AG08395 (cell line): ENCODE measurements around the gene ALDH7A1.

ENCODE experiments used
- DNase-seq: peaks from one replicate; pipeline ENCODE4 v3.0.0; 2012; ENCODE audit warnings: mixed read lengths, low spot score

ALDH7A1 gene

GRCh38 chr5:126508251-126508961 is 86.6 kb downstream of the ALDH7A1 start:
- no peak for DNase-seq

GRCh38 chr5:126506079-126506478 is 88.9 kb downstream of the ALDH7A1 start:
- no peak for DNase-seq

DNA sequence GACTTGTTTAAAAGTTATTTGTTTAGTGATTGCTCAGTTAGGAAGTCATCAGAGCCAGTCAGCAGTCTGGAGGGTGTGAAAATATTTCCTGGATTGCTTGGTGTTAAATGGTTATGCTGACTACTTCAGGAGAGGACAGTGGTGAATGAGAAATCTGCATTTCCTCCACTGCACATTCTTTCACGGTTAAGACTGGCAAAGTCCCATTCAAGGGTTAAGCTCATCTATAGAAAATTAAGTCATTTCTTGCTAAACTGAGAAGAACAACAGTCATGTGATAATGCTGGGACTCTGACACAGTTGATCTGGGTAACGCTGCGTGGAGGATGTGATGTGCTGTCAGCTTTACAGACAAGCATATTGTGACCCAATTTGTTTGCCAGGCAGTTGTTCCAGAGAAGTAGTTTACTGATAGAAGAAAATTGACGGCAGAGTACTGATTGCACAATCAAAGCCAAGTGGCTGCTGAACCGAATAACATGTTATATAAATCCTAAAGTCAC is 91.4 kb downstream of the ALDH7A1 start:
- peak; percentile 17 for DNase-seq

DNA sequence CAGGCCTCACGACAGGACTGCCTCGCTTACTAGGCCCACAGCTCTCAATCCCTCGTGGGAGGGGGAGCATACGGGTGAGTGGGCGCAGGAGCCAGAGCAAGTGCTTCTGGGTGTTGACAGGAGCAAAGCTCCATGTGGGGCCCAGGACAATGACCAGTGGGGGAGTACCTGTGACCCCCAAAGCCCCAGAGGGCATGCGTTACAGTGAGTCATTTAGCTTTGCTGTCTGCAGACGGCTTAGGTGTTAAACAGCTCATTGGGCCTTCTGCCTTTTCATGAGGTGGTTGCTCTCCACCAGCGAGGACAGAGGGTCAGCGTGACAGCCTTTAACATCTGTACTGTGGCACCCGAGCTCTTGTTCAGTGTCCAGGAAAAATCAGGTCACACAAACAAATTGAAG is 93.6 kb downstream of the ALDH7A1 start:
- no peak for DNase-seq

- no peak for DNase-seq
These were observed 95.1 kb downstream of the ALDH7A1 start for GRCh38 chr5:126499853-126500342.

- no peak for DNase-seq
These were observed 95.7 kb downstream of the ALDH7A1 start for GRCh38 chr5:126499278-126499677.

DNA sequence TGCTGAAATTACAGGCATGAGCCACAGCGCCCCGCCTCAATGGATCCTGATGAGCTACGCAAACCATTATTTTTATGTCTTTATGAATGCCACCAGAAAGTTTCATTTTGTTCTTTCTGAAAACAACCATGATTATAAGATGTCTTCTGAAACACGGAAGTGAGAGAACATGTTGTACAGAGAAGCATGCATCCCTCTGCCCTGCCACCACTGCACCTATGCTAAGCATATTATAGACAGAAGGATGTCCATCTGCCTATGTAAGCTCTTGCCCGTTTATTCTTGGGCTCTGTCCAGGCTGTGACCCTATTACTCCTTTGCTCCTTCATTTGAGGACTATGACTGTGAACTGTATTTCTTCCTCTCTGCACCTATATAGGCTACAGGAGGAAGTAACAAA is 97.5 kb downstream of the ALDH7A1 start:
- DNase-seq: no peak

DNA sequence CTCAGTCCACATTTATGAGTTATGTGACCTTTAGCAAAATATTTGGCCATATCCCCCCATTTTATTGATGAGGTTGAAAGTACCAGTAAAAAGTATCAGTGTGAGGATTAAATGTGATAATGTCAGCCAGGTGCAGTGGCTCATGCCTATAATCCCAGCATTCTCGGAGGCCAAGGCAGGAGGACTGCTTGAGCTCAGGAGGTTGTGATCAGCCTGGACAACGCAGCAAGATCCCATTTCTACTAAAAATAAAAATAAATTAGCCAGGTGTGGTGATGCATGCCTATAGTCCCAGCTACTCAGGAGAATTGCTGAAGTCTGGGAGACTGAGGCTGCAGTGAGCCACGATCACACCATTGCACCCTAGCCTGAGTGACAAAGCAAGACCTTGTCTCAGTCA is 100.6 kb downstream of the ALDH7A1 start:
- no peak for DNase-seq

DNA sequence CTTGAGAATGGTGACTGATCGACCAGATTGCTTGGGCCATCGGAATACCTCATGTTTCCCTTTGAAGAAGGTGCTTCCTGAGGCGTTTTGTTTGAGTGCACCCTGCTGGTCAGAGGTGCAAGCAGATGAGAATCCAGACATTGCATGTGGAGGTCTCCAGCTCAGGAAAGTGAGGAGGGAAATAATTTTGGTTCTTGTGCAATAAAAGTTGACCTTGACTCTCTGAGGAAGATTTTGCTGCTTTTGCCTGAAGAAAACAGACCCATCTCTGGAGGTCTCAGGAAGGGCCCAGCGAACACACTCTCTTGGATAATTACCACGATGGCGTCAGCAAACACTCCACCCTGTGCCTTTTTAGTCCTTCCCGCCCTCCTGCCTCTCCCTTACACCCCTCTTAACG is 102.1 kb downstream of the ALDH7A1 start:
- DNase-seq: no peak

- peak; percentile 50 for DNase-seq
These were observed 104.7 kb downstream of the ALDH7A1 start for GRCh38 chr5:126490167-126490940.

GRCh38 chr5:126488443-126489065 is 106.5 kb downstream of the ALDH7A1 start:
- DNase-seq: no peak

DNA sequence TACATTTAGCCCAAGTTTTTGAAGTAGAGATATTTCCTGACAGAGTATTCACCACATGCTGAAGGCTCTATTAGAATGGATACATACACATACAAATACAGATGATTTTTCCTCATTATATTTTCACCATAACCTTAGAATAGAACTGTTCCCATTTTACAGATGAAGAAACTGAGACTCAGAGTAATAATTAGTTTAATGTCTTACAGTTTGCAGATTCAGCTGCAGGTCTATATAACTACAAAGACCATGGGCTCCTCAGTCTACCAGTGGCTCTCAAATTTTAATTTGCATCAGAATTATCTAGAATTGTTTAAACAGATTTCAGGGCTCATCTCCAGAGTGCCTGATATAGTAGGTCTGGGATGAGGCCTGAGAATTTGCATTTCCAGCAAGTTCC is 107.4 kb downstream of the ALDH7A1 start:
- DNase-seq: no peak

DNA sequence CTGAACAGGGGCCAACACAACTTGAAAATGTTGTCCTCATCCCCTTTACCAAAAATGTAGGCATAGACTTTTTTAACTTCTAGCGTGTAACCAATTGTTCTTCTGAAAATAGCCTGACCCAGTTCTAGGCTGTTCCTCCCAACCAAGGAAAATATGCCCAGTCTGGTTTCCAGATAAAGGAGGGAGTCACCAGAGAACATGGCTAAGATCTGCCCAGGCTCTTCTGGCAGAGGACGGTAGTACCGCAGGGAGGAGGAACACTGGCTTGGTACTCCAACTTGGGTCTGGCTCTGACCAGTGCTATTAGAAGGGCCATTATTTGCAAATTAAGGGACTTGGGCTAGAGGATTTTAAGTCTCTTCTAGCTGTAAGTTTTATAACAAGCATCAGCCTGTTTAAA is 108.7 kb downstream of the ALDH7A1 start:
- DNase-seq: no peak

- DNase-seq: no peak
These were observed 110.8 kb downstream of the ALDH7A1 start for GRCh38 chr5:126484253-126484652.

GRCh38 chr5:126483156-126483555 is 111.9 kb downstream of the ALDH7A1 start:
- no peak for DNase-seq

- no peak for DNase-seq
These were observed 112.4 kb downstream of the ALDH7A1 start for GRCh38 chr5:126482591-126482990.

GRCh38 chr5:126481243-126481642 is 113.8 kb downstream of the ALDH7A1 start:
- DNase-seq: no peak
